ENCODE data around the gene VARS1.

DNA sequence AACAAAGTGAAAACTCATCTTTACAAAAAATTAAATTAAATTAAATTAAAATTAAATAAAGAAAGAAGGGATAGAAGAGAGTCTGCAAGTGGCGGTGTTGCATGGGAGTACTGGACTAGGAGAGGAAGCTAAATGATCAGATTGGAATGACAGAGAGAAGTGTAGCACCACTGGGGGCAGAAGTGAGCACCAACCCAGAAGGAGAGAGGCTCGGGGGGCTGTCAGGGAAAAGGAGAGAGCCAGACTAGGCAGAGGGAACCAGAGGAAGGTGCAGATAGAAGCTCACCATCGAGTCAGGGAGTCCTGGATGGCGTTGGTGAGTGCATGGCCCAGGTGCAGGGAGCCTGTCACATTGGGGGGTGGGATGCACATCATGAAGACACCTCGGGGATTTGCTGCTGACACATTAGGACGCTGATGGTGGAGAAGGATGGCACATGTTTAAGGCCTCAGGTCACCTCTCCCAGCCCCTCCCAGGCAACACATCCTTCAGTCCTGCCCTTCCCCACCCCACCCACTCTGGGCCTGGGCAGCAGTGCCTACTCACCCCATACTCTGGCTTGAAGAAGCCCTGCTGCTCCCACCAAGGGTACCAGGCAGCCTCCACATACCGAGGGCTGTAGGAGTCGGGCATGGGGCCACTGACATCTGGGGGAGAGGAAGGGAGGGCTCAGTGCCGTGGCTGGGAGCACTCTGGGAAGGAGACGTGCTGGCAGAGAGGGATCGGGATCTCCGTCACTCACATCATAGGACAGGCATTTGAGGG, 4.0 kb downstream of the VARS1 start:
- no peak for TF ChIP-seq POLR2AphosphoS5 (IDR thresholded peaks at IDR 0.05; ENCODE audit: low read depth)
- TF ChIP-seq EZH2 (IDR thresholded peaks at IDR 0.05; ENCODE audit: low read depth, unreplicated experiment): no peak
- TF ChIP-seq, protein P1, sequence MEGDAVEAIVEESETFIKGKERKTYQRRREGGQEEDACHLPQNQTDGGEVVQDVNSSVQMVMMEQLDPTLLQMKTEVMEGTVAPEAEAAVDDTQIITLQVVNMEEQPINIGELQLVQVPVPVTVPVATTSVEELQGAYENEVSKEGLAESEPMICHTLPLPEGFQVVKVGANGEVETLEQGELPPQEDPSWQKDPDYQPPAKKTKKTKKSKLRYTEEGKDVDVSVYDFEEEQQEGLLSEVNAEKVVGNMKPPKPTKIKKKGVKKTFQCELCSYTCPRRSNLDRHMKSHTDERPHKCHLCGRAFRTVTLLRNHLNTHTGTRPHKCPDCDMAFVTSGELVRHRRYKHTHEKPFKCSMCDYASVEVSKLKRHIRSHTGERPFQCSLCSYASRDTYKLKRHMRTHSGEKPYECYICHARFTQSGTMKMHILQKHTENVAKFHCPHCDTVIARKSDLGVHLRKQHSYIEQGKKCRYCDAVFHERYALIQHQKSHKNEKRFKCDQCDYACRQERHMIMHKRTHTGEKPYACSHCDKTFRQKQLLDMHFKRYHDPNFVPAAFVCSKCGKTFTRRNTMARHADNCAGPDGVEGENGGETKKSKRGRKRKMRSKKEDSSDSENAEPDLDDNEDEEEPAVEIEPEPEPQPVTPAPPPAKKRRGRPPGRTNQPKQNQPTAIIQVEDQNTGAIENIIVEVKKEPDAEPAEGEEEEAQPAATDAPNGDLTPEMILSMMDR (conservative IDR thresholded peaks at IDR 0.05; ENCODE audit: low read depth in 2 of 2): peak; percentile 61 to 75
- TF ChIP-seq, protein P2, sequence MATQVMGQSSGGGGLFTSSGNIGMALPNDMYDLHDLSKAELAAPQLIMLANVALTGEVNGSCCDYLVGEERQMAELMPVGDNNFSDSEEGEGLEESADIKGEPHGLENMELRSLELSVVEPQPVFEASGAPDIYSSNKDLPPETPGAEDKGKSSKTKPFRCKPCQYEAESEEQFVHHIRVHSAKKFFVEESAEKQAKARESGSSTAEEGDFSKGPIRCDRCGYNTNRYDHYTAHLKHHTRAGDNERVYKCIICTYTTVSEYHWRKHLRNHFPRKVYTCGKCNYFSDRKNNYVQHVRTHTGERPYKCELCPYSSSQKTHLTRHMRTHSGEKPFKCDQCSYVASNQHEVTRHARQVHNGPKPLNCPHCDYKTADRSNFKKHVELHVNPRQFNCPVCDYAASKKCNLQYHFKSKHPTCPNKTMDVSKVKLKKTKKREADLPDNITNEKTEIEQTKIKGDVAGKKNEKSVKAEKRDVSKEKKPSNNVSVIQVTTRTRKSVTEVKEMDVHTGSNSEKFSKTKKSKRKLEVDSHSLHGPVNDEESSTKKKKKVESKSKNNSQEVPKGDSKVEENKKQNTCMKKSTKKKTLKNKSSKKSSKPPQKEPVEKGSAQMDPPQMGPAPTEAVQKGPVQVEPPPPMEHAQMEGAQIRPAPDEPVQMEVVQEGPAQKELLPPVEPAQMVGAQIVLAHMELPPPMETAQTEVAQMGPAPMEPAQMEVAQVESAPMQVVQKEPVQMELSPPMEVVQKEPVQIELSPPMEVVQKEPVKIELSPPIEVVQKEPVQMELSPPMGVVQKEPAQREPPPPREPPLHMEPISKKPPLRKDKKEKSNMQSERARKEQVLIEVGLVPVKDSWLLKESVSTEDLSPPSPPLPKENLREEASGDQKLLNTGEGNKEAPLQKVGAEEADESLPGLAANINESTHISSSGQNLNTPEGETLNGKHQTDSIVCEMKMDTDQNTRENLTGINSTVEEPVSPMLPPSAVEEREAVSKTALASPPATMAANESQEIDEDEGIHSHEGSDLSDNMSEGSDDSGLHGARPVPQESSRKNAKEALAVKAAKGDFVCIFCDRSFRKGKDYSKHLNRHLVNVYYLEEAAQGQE (IDR thresholded peaks at IDR 0.05; ENCODE audit: unreplicated experiment): no peak

All from GM23338 (cell line).